Loucy (cell line): ENCODE results near the gene ST8SIA1.

ENCODE experiments used
- CTCF ChIP-seq: fragments of 200-600 bp; sonication (generic); conservative IDR thresholded peaks from 2 replicates; pipeline ENCODE4 v1.5.1; 2014; ENCODE audit warnings: mild to moderate bottlenecking, antibody characterized with exemption, low read length
- EZH2phosphoT487 ChIP-seq: fragments of 200-600 bp; IDR thresholded peaks from 2 replicates; pipeline ENCODE4 v1.6.1; 2018; ENCODE audit warnings: antibody characterized with exemption, mild to moderate bottlenecking, moderate library complexity, borderline replicate concordance

- TF ChIP-seq CTCF (no peak), EZH2phosphoT487 (no peak)
These were observed 146.1 kb downstream of the ST8SIA1 start for GRCh38 chr12:22188431-22188830.
